ENCODE results near the gene MOB3B.

MOB3B gene

GRCh38 chr9:27529316-27530278, at the start of gene MOB3B:
TSS of gene MOB3B (minus strand) at chr9:27529814. CDS start at chr9:27455550, 74,264 bp downstream.
- DNase-seq (ENCODE audit: low read depth): peak; percentile 72

GRCh38 chr9:27573634-27574590, 44.3 kb upstream of the MOB3B start:
- peak; percentile 90 for DNase-seq (ENCODE audit: low read depth)

- peak; percentile 81 for DNase-seq (ENCODE audit: low read depth)
Observed at GRCh38 chr9:27572918-27573633, 43.5 kb upstream of the MOB3B start, which contains the start of gene C9orf72. TSS of gene C9orf72 (minus strand) at chr9:27573481. CDS start at chr9:27567120, 6,361 bp downstream.

GRCh38 chr9:27572566-27572917, 42.9 kb upstream of the MOB3B start:
- no peak for DNase-seq (ENCODE audit: low read depth)

- DNase-seq (ENCODE audit: low read depth): no peak
Observed at GRCh38 chr9:27572061-27572460, 42.4 kb upstream of the MOB3B start.

- no peak for DNase-seq (ENCODE audit: low read depth)
Observed at GRCh38 chr9:27571011-27571410, 41.4 kb upstream of the MOB3B start.

- DNase-seq (ENCODE audit: low read depth): no peak
Observed at GRCh38 chr9:27569406-27569805, 39.8 kb upstream of the MOB3B start.

GRCh38 chr9:27566118-27566517, 36.5 kb upstream of the MOB3B start:
- DNase-seq (ENCODE audit: low read depth): no peak

- no peak for DNase-seq (ENCODE audit: low read depth)
Observed at GRCh38 chr9:27565696-27566095, 36.1 kb upstream of the MOB3B start.

- no peak for DNase-seq (ENCODE audit: low read depth)
Observed at GRCh38 chr9:27564670-27565069, 35.1 kb upstream of the MOB3B start.

GRCh38 chr9:27563738-27564430, 34.3 kb upstream of the MOB3B start:
- no peak for DNase-seq (ENCODE audit: low read depth)

GRCh38 chr9:27561685-27562084, 32.1 kb upstream of the MOB3B start:
- no peak for DNase-seq (ENCODE audit: low read depth)

- DNase-seq (ENCODE audit: low read depth): no peak
Observed at GRCh38 chr9:27560457-27560856, 30.8 kb upstream of the MOB3B start.

- DNase-seq (ENCODE audit: low read depth): no peak
Observed at GRCh38 chr9:27558307-27558706, 28.7 kb upstream of the MOB3B start.

- DNase-seq (ENCODE audit: low read depth): no peak
Observed at GRCh38 chr9:27556470-27556869, 26.9 kb upstream of the MOB3B start.

GRCh38 chr9:27554712-27555111, 25.1 kb upstream of the MOB3B start:
- DNase-seq (ENCODE audit: low read depth): no peak

GRCh38 chr9:27549196-27549755, 19.7 kb upstream of the MOB3B start:
- no peak for DNase-seq (ENCODE audit: low read depth)

GRCh38 chr9:27548055-27548741, 18.6 kb upstream of the MOB3B start:
- no peak for DNase-seq (ENCODE audit: low read depth)

- no peak for DNase-seq (ENCODE audit: low read depth)
Observed at GRCh38 chr9:27545471-27545870, 15.9 kb upstream of the MOB3B start.

GRCh38 chr9:27542508-27542907, 12.9 kb upstream of the MOB3B start:
- DNase-seq (ENCODE audit: low read depth): no peak

Data from activated T-helper 9 cell treated with anti-CD3 and anti-CD28 coated beads, Interleukin-2, amount 50 U/mL, for 16 hours (primary cell).